AG04449 (cell line): ENCODE data around the gene THAP7.
A peak's percentile ranks its signal among the peaks of the same experiment; 100 is the strongest.

Experiments used
- CTCF ChIA-PET: fragments of 350-600 bp; formaldehyde crosslinking; extraction: SDS; loops from one replicate; lab custom pipeline; 2021; ENCODE audit warnings: antibody characterized with exemption; lab: Yijun Ruan, JAX
- POLR2A ChIA-PET: fragments of 400-600, 350-600 bp; formaldehyde crosslinking; extraction: SDS; loops from one replicate; lab custom pipeline; 2020; ENCODE audit warnings: antibody characterized with exemption, inconsistent platforms; lab: Yijun Ruan, JAX
- DNase-seq: peaks from one replicate; pipeline ENCODE4 v3.0.0-alpha.2; 2010; ENCODE audit warnings: low read depth, low spot score
- H3K4me3 ChIP-seq: 2 replicates; pipeline ENCODE4 v1.5.1; 2011; ENCODE audit warnings: low read depth, mild to moderate bottlenecking, control low read depth, low read length
- TF ChIP-seq, protein P1 (sequence below): IDR thresholded peaks from one replicate; pipeline ENCODE4 v1.5.1; 2011; ENCODE audit warnings: mild to moderate bottlenecking, moderate library complexity, low read length, control low read depth, inconsistent platforms; ENCODE audit not compliant: insufficient read depth; ENCODE audit errors: missing control alignments

Gene THAP7

DNA sequence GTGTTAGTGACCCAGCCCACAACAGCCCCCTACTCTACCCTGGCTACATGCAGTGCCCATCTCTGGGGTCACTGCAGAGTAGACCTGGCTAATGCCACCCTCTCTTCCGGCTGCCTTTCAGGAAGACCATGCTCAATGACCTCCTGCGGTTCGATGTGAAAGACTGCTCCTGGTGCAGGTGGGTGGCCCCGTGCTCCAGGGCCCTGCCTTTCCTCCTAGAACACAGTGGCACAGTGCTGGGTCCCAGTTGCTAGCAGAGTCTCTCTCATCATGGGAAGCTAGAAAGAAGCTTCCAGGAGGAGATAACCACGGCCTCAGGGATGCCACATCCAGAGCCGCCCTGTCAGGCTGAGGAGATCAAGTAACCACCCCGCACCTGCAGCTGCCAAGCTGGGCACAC is 16.2 kb downstream of the THAP7 start:
- no peak for DNase-seq
- TF ChIP-seq, protein P1, sequence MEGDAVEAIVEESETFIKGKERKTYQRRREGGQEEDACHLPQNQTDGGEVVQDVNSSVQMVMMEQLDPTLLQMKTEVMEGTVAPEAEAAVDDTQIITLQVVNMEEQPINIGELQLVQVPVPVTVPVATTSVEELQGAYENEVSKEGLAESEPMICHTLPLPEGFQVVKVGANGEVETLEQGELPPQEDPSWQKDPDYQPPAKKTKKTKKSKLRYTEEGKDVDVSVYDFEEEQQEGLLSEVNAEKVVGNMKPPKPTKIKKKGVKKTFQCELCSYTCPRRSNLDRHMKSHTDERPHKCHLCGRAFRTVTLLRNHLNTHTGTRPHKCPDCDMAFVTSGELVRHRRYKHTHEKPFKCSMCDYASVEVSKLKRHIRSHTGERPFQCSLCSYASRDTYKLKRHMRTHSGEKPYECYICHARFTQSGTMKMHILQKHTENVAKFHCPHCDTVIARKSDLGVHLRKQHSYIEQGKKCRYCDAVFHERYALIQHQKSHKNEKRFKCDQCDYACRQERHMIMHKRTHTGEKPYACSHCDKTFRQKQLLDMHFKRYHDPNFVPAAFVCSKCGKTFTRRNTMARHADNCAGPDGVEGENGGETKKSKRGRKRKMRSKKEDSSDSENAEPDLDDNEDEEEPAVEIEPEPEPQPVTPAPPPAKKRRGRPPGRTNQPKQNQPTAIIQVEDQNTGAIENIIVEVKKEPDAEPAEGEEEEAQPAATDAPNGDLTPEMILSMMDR: no peak
- H3K4me3 ChIP-seq: no peak overlapping the region
- CTCF ChIA-PET: interaction anchor here (1.4 kb wide), 1 partner anchor 100 kb away, joined by 5 read pairs; no protein-coding TSS in a partner anchor
- POLR2A ChIA-PET: no interaction called here

DNA sequence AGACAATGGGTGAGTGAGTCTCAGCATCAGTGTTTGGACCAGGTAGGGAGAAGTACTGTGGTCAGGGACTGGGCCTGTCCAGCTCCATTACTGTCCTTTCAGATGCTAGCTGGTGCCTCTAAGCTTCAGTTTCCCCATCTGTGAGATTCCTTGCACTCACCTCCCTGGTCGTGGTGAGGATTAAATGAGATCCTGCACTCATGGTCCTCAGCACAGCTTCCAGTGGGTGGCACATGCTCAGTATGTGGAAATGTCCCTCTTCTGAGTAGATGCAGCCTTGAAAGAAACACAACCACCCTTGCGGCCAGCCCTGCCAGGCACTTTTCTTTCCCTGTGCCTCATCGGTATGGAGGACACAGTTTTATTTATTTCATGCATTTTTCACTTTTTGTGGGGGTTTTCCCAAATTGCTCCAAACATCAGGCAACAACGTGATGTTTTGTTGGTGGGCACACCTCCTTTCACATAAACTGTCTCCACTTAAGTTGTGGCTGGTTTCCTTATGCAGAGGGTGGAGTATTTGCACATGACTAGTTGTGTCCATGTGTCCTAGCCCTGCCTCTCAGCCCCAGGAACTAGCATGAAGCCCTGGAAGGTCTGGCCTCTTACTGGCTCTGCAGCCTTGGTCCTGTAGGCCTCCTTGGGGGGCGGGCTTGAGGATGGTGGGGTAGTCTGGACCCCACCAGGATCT is 18.7 kb downstream of the THAP7 start:
- no peak for DNase-seq
- TF ChIP-seq, protein P1: no peak
- H3K4me3 ChIP-seq: peak overlapping the region; percentile 90
- CTCF ChIA-PET: interaction anchor here (0.9 to 3.2 kb wide), 7 partner anchors 7 to 120 kb away, joined by 3 to 16 read pairs (median 5); partner anchors contain the start of genes AIFM3 and P2RX6
- POLR2A ChIA-PET: interaction anchor here (1.7 to 3.1 kb wide), 2 partner anchors 17 to 19 kb away, joined by 15 to 20 read pairs; partner anchors contain the start of gene THAP7

DNA sequence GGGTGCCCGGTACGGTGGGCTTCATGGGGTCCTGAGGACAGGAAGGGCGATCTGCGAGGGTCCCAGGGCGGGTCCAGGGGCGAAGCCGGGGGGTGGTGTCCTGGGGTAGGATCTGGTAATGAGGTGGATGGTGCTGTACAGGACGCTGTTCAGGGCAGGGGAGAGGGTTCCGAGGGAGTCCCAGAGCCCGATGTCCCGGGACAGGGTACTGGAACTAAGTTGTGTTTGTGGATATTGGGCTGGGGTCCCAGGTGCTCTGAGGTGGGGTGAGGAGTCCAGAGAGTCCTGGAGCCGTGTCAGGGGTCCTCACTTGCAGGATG is 19.4 kb downstream of the THAP7 start:
- DNase-seq: no peak
- H3K4me3 ChIP-seq: peak overlapping the region; percentile 90
- TF ChIP-seq, protein P1: no peak
- ChIA-PET CTCF (interaction anchor here (0.6 to 3.4 kb wide), 21 partner anchors 8 to 181 kb away, joined by 3 to 29 read pairs (median 4); partner anchors contain the start of genes AIFM3 and P2RX6), POLR2A (interaction anchor here (1.0 to 3.1 kb wide), 8 partner anchors 9 to 97 kb away, joined by 3 to 20 read pairs (median 6); partner anchors contain the start of genes CRKL and THAP7)

DNA sequence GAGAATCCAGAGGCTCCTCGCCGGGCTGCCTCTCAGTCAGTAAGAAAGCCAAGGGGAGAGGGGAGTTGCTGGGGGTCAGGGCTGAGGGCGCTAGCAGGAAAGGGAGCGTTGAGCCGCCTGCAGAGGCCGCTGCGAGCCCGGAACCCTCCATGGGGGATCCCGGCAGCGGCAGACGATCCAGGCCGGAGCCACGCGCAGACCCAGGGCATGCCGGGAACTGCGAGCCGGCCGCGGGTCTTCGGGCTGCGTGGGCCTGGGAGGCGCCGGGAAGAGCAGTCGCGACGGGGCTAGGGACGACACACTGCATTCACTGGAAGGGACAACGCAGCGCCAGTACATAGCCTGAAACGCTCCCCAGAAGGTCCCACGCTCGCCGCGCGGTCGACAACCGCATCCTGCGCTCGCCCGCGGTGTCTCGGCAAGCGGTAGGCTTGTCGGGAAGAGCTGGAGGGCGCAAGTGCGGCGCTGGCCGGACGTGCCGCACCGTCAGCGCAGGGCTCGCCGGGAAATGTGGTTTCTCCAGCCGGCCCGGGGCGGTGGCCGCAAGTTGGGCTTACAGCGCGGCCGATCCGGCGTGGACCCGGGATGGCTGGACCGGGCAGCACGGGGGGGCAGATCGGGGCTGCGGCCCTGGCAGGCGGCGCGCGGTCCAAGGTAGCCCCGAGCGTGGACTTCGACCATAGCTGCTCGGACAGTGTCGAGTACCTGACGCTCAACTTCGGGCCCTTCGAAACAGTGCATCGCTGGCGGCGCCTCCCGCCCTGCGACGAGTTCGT is 19.9 kb downstream of the THAP7 start, which contains the start of gene LZTR1:
Gene LZTR1, plus strand, starts transcription at position 511 of the 776 bp plus-strand sequence. Its CDS starts 75 bp downstream, at position 586.
- DNase-seq: no peak
- peak within 1 kb of the TSS; percentile 90 for H3K4me3 ChIP-seq
- TF ChIP-seq, protein P1: peak; percentile 90
- ChIA-PET POLR2A (interaction anchor here (0.7 to 3.1 kb wide), 9 partner anchors 9 to 96 kb away, joined by 3 to 20 read pairs (median 5); partner anchors contain the start of genes CRKL, P2RX6 and THAP7), CTCF (interaction anchor here (0.6 to 3.4 kb wide), 25 partner anchors 9 to 181 kb away, joined by 3 to 29 read pairs (median 4); partner anchors contain the start of genes AIFM3 and P2RX6)

DNA sequence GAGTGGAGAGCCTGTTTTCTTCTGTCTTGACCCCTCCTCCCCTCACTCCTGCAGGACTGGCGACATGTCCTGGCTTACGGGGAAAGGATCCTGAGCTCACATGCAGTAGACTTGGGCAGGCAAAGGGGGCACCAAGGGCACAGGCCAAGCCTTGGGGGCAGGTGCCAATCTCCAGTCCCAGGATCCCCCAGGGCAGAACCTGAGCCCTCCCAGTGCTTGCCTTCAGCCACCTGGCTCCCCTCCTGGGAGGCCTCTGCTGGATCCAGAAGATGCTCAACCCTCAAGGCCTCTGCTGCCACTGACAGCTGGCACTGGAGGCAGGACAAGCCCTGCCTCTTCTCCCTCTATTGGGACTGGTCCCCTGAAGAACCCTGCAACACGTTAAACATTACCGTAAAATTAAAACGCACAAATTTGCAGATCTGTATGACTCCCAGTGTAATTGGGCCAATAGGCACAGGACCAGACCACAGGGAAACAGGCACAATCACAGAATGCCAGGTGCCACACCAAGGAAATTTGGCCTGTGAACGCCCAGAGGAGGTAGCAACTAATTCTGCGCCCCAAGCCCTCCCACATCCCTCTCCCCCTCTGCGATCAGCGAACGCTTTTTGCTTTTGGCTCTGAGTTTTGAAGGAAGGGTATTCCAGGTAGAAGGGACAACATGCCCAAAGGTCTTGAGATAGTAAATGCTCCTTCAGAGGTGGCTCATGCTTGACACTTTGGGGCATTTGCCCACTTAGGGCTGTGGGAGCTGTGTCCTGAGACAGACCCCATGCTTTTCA is 20.8 kb downstream of the THAP7 start:
- TF ChIP-seq, protein P1: no peak
- peak overlapping the region; percentile 90 for H3K4me3 ChIP-seq
- POLR2A ChIA-PET: interaction anchor here (0.7 to 3.1 kb wide), 4 partner anchors 22 to 95 kb away, joined by 3 to 20 read pairs (median 6); partner anchors contain the start of genes CRKL, P2RX6 and THAP7
- CTCF ChIA-PET: interaction anchor here (0.9 to 3.4 kb wide), 15 partner anchors 10 to 128 kb away, joined by 3 to 29 read pairs (median 5); partner anchors contain the start of gene AIFM3
- DNase-seq: no peak
